H9 (cell line): ENCODE results near the gene TNRC6C. TPM values are rescaled to one million over a fixed set of nuclear protein-coding genes. Genes with fewer than 3 reads are reported as not detected.
A peak's percentile ranks its signal among the peaks of the same experiment; 100 is the strongest.

Experiments used
- DNase-seq: peaks from one replicate; pipeline ENCODE4 v3.0.0-alpha.2; 2017
- H2AFZ ChIP-seq: one replicate; pipeline ENCODE4 v1.6.1; 2013; ENCODE audit warnings: mild to moderate bottlenecking, low read length, control low read depth, moderate library complexity
- H2AK5ac ChIP-seq: 2 replicates; pipeline ENCODE4 v1.6.1; 2013; ENCODE audit warnings: low read length, control low read depth, mixed read lengths; ENCODE audit not compliant: insufficient read length
- H2BK120ac ChIP-seq: one replicate; pipeline ENCODE4 v1.6.1; 2013; ENCODE audit warnings: low read depth, mild to moderate bottlenecking, low read length, control low read depth, inconsistent platforms; ENCODE audit not compliant: poor library complexity, severe bottlenecking
- H2BK12ac ChIP-seq: 2 replicates; pipeline ENCODE4 v1.6.1; 2013; ENCODE audit warnings: low read length, control low read depth, mixed read lengths, low read depth; ENCODE audit not compliant: insufficient read length
- H2BK15ac ChIP-seq: 2 replicates; pipeline ENCODE4 v1.6.1; 2013; ENCODE audit warnings: low read depth, low read length, control low read depth
- H2BK20ac ChIP-seq: one replicate; pipeline ENCODE4 v1.6.1; 2013; ENCODE audit warnings: low read depth, mild to moderate bottlenecking, low read length, control low read depth, inconsistent platforms; ENCODE audit not compliant: poor library complexity, severe bottlenecking
- H2BK5ac ChIP-seq: 2 replicates; pipeline ENCODE4 v1.6.1; 2013; ENCODE audit warnings: low read length, control low read depth, mixed read lengths; ENCODE audit not compliant: insufficient read length
- H3K14ac ChIP-seq: 2 replicates; pipeline ENCODE4 v1.6.1; 2013; ENCODE audit warnings: low read length, control low read depth; ENCODE audit not compliant: insufficient read depth
- H3K18ac ChIP-seq: 2 replicates; pipeline ENCODE4 v1.6.1; 2013; ENCODE audit warnings: low read depth, mild to moderate bottlenecking, mixed read lengths, low read length, control low read depth; ENCODE audit not compliant: insufficient read length
- H3K23ac ChIP-seq: 2 replicates; pipeline ENCODE4 v1.6.1; 2013; ENCODE audit warnings: low read length, control low read depth, mixed read lengths, low read depth; ENCODE audit not compliant: insufficient read length
- H3K23me2 ChIP-seq: 2 replicates; pipeline ENCODE4 v1.6.1; 2013; ENCODE audit warnings: low read depth, mild to moderate bottlenecking, mixed read lengths, low read length, control low read depth; ENCODE audit not compliant: insufficient read length, poor library complexity, severe bottlenecking
- H3K27ac ChIP-seq: 2 replicates; pipeline ENCODE4 v1.5.1; 2013; ENCODE audit warnings: low read length, control low read depth, mixed read lengths, low read depth; ENCODE audit not compliant: insufficient read length
- H3K27me3 ChIP-seq: 2 replicates; pipeline ENCODE4 v1.6.1; 2013; ENCODE audit warnings: low read length, control low read depth, inconsistent platforms; ENCODE audit not compliant: insufficient read depth
- H3K4ac ChIP-seq: 2 replicates; pipeline ENCODE4 v1.6.1; 2013; ENCODE audit warnings: low read depth, mild to moderate bottlenecking, control low read depth, inconsistent platforms, low read length, moderate library complexity
- H3K4me1 ChIP-seq: 2 replicates; pipeline ENCODE4 v1.6.1; 2013; ENCODE audit warnings: low read length, control low read depth, inconsistent platforms; ENCODE audit not compliant: insufficient read depth
- H3K4me2 ChIP-seq: 2 replicates; pipeline ENCODE4 v1.6.1; 2013; ENCODE audit warnings: low read length, control low read depth, mixed read lengths; ENCODE audit not compliant: insufficient read length, insufficient read depth
- H3K56ac ChIP-seq: 2 replicates; pipeline ENCODE4 v1.6.1; 2013; ENCODE audit warnings: low read depth, mild to moderate bottlenecking, mixed read lengths, low read length, control low read depth; ENCODE audit not compliant: insufficient read length
- H3K79me1 ChIP-seq: 2 replicates; pipeline ENCODE4 v1.6.1; 2013; ENCODE audit warnings: low read depth, mild to moderate bottlenecking, moderate library complexity, low read length, control low read depth, inconsistent platforms; ENCODE audit not compliant: insufficient read depth, poor library complexity, severe bottlenecking
- H3K79me2 ChIP-seq: 2 replicates; pipeline ENCODE4 v1.6.1; 2013; ENCODE audit warnings: low read length, control low read depth, inconsistent platforms; ENCODE audit not compliant: insufficient read depth
- H3K9ac ChIP-seq: 2 replicates; pipeline ENCODE4 v1.6.1; 2013; ENCODE audit warnings: low read length, control low read depth, mixed read lengths; ENCODE audit not compliant: insufficient read length; ENCODE audit errors: extremely low read depth
- H3K9me3 ChIP-seq: one replicate; pipeline ENCODE4 v1.6.1; 2013; ENCODE audit warnings: low read depth, low read length, inconsistent platforms; ENCODE audit not compliant: control insufficient read depth
- H3T11ph ChIP-seq: one replicate; pipeline ENCODE4 v1.6.1; 2013; ENCODE audit warnings: mild to moderate bottlenecking, low read length, control low read depth, inconsistent platforms
- H4K20me1 ChIP-seq: one replicate; pipeline ENCODE4 v1.6.1; 2013; ENCODE audit not compliant: control insufficient read depth, insufficient read length, insufficient read depth
- H4K5ac ChIP-seq: 2 replicates; pipeline ENCODE4 v1.6.1; 2013; ENCODE audit warnings: low read depth, mild to moderate bottlenecking, mixed read lengths, low read length, control low read depth; ENCODE audit not compliant: insufficient read length
- H4K8ac ChIP-seq: replicated peaks from 2 replicates; pipeline ENCODE4 v1.6.1; 2013; ENCODE audit warnings: low read length, control low read depth, mixed read lengths, low read depth; ENCODE audit not compliant: insufficient read length
- H4K91ac ChIP-seq: 2 replicates; pipeline ENCODE4 v1.6.1; 2013; ENCODE audit warnings: low read depth, mild to moderate bottlenecking, moderate library complexity, mixed read lengths, low read length, control low read depth; ENCODE audit not compliant: insufficient read length
- H3K27ac Mint-ChIP-seq, 3 experiments: 2 replicates in 2 of 3; 3 replicates in 1 of 3; pipeline ENCODE4 v1.8.0; 2020 to 2021; ENCODE audit warnings: mixed read lengths in 3 of 3, mild to moderate bottlenecking in 1 of 3, moderate library complexity in 1 of 3
- H3K27me3 Mint-ChIP-seq: 2 replicates; pipeline ENCODE4 v1.8.0; 2021; ENCODE audit warnings: low read depth, mild to moderate bottlenecking, moderate library complexity, mixed read lengths
- H3K36me3 Mint-ChIP-seq, 3 experiments: 2 replicates in 2 of 3; 3 replicates in 1 of 3; pipeline ENCODE4 v1.8.0; 2020 to 2021; ENCODE audit warnings: low read depth in 3 of 3, mixed read lengths in 3 of 3; ENCODE audit not compliant: insufficient read depth in 1 of 3
- H3K4me1 Mint-ChIP-seq, 2 experiments: 2 replicates each; pipeline ENCODE4 v1.8.0; 2020; ENCODE audit warnings: mixed read lengths in 2 of 2
- H3K4me3 Mint-ChIP-seq, 2 experiments: 2 replicates in 1 of 2; 3 replicates in 1 of 2; pipeline ENCODE4 v1.8.0; 2020 to 2021; ENCODE audit warnings: mild to moderate bottlenecking in 2 of 2, mixed read lengths in 2 of 2, moderate library complexity in 1 of 2
- H3K9me3 Mint-ChIP-seq, 2 experiments: 2 replicates in 1 of 2; 3 replicates in 1 of 2; pipeline ENCODE4 v1.8.0; 2020; ENCODE audit warnings: mild to moderate bottlenecking in 2 of 2, mixed read lengths in 2 of 2, moderate library complexity in 1 of 2
- WGBS: extraction: QIAGEN DNeasy Blood & Tissue Kit; methylation state at CpG from one replicate; pipeline ENCODE4 v1.1.7; 2013; ENCODE audit warnings: missing lambda C conversion rate, low lambda C conversion rate, mixed read lengths; ENCODE audit not compliant: insufficient read length; ENCODE audit errors: extremely low coverage; 5-methylcytosine and 5-hydroxymethylcytosine counted together
- total RNA-seq: library from RNA; stranded (reverse); gene quantifications from 2 replicates; pipeline ENCODE4 v1.2.1, GENCODE V29; 2021
- TF ChIP-seq, protein P1 (sequence below): fragments of 200-600 bp; sonication (generic); conservative IDR thresholded peaks from 3 replicates; pipeline ENCODE4 v1.8.0; 2021; ENCODE audit warnings: antibody characterized with exemption, mild to moderate bottlenecking

Gene TNRC6C
- total RNA-seq, 1 experiment from 2014 or later: 24.7 TPM

GRCh38 chr17:78107976-78108725 lies 149.6 kb downstream of the TNRC6C start:
- H3K27ac ChIP-seq: no peak overlapping the region
- no peak overlapping the region for H2BK20ac ChIP-seq
- DNase-seq: no peak
- H4K5ac ChIP-seq: no peak overlapping the region
- H3K4ac ChIP-seq: no peak overlapping the region
- no peak overlapping the region for H3K14ac ChIP-seq
- H2BK5ac ChIP-seq: no peak overlapping the region
- H2AFZ ChIP-seq: no peak overlapping the region
- H3K4me1 ChIP-seq: no peaks in the 10 kb centered on the region
- no peak overlapping the region for H3K9ac ChIP-seq
- H3K27me3 ChIP-seq: no peaks in the 10 kb centered on the region
- Mint-ChIP-seq H3K4me3 (no peak overlapping the region), H3K4me1 (peaks cover 7 to 8% of the 10 kb centered on the region in 2 experiments; a peak in 3 of 4 replicates), H3K27ac (peak overlapping the region; percentile 25 to 62 (median 34); a peak in 2 of 7 replicates), H3K9me3 (no peaks in the 10 kb centered on the region), H3K27me3 (no peaks in the 10 kb centered on the region; the same call in 1 of the 2 replicates), H3K36me3 (peaks cover 8 to 40% (median 26%) of the 10 kb centered on the region in 3 experiments)
- H4K8ac ChIP-seq: no peak overlapping the region
- H3K23me2 ChIP-seq: no peaks in the 10 kb centered on the region
- no peak overlapping the region for H4K91ac ChIP-seq
- WGBS: no CpG with 5 or more reads among the region's 21 CpGs
- H4K20me1 ChIP-seq: no peaks in the 10 kb centered on the region
- H3K79me2 ChIP-seq: no peaks in the 10 kb centered on the region
- H2BK12ac ChIP-seq: no peak overlapping the region
- no peaks in the 10 kb centered on the region for H3K9me3 ChIP-seq
- no peak overlapping the region for H3K23ac ChIP-seq
- no peak overlapping the region for H2BK120ac ChIP-seq
- H3K79me1 ChIP-seq: no peaks in the 10 kb centered on the region
- TF ChIP-seq, protein P1, sequence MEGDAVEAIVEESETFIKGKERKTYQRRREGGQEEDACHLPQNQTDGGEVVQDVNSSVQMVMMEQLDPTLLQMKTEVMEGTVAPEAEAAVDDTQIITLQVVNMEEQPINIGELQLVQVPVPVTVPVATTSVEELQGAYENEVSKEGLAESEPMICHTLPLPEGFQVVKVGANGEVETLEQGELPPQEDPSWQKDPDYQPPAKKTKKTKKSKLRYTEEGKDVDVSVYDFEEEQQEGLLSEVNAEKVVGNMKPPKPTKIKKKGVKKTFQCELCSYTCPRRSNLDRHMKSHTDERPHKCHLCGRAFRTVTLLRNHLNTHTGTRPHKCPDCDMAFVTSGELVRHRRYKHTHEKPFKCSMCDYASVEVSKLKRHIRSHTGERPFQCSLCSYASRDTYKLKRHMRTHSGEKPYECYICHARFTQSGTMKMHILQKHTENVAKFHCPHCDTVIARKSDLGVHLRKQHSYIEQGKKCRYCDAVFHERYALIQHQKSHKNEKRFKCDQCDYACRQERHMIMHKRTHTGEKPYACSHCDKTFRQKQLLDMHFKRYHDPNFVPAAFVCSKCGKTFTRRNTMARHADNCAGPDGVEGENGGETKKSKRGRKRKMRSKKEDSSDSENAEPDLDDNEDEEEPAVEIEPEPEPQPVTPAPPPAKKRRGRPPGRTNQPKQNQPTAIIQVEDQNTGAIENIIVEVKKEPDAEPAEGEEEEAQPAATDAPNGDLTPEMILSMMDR: no peak
- no peak overlapping the region for H3K56ac ChIP-seq
- no peak overlapping the region for H3T11ph ChIP-seq
- H3K4me2 ChIP-seq: no peak overlapping the region
- H2AK5ac ChIP-seq: no peak overlapping the region
- no peak overlapping the region for H3K18ac ChIP-seq
- no peak overlapping the region for H2BK15ac ChIP-seq
